Activated T-helper 2 cell treated with anti-CD3 and anti-CD28 coated beads, Interferon-gamma antibody, Interleukin-2, Interleukin-4, amounts not matched to agents 10 μg/mL and 5 μg/mL and 100 μg/mL, durations not matched to agents 14 hours and 24 hours and 36 hours (primary cell): ENCODE measurements around the gene NAA25. TPM values are rescaled to one million over a fixed set of nuclear protein-coding genes. Genes with fewer than 3 reads are reported as not detected.
"Not testable (repeated sequence)": the region's sequence is repeated elsewhere in the genome, so short reads cannot be mapped to it uniquely, and the experiment has no call there.

Experiments
- DNase-seq: peaks from one replicate; pipeline ENCODE4 v3.0.0; 2021; ENCODE audit warnings: low spot score
- H3K27ac Mint-ChIP-seq: one replicate; pipeline ENCODE4 v1.8.0; 2021; ENCODE audit warnings: mixed read lengths
- H3K27me3 Mint-ChIP-seq: one replicate; pipeline ENCODE4 v1.8.0; 2021; ENCODE audit warnings: low read depth, mixed read lengths
- H3K36me3 Mint-ChIP-seq: one replicate; pipeline ENCODE4 v1.8.0; 2021; ENCODE audit warnings: low read depth, mixed read lengths
- H3K4me1 Mint-ChIP-seq: one replicate; pipeline ENCODE4 v1.8.0; 2021; ENCODE audit warnings: low read depth, mixed read lengths
- H3K4me3 Mint-ChIP-seq: one replicate; pipeline ENCODE4 v1.8.0; 2021; ENCODE audit warnings: low read depth, mild to moderate bottlenecking, moderate library complexity, mixed read lengths
- H3K9me3 Mint-ChIP-seq: one replicate; pipeline ENCODE4 v1.8.0; 2021; ENCODE audit warnings: mixed read lengths
- intact Hi-C: fragments of 100-400 bp; cut with micrococcal nuclease; formaldehyde crosslinking; loops from one replicate; pipeline ENCODE4 v1.15.1; 2023
- total RNA-seq: library from RNA; stranded (reverse); gene quantifications from 2 replicates; pipeline ENCODE4 v1.2.3, GENCODE V29; 2022

Gene NAA25
- total RNA-seq, 1 donor from 2014 or later, result 48.7 TPM

- no peaks in the 10 kb centered on the region for H3K9me3 Mint-ChIP-seq
- intact Hi-C loops, result no loop called here
- H3K36me3 Mint-ChIP-seq, result peaks cover 7% of the 10 kb centered on the region
- peaks cover 31% of the 10 kb centered on the region for H3K4me1 Mint-ChIP-seq
- no peak overlapping the region for H3K27ac Mint-ChIP-seq
- no peak overlapping the region for H3K4me3 Mint-ChIP-seq
- no peaks in the 10 kb centered on the region for H3K27me3 Mint-ChIP-seq
- DNase-seq, result no peak
Measured at GRCh38 chr12:112111931-112112330, 3.3 kb upstream of the NAA25 start.

GRCh38 chr12:112110787-112111662 is 2.4 kb upstream of the NAA25 start:
- H3K27ac Mint-ChIP-seq, H3K4me3 Mint-ChIP-seq, H3K27me3 Mint-ChIP-seq, intact Hi-C loops, H3K9me3 Mint-ChIP-seq, DNase-seq: not testable (repeated sequence)
- Mint-ChIP-seq H3K36me3 (peaks cover 14% of the 10 kb centered on the region), H3K4me1 (peaks cover 32% of the 10 kb centered on the region)

GRCh38 chr12:112107306-112108201 is 1.0 kb downstream of the NAA25 start:
- DNase-seq, result no peak
- peak overlapping the region; percentile 90 for H3K27ac Mint-ChIP-seq
- no peaks in the 10 kb centered on the region for H3K9me3 Mint-ChIP-seq
- H3K4me1 Mint-ChIP-seq, result peaks cover 46% of the 10 kb centered on the region
- no peaks in the 10 kb centered on the region for H3K27me3 Mint-ChIP-seq
- peaks cover 36% of the 10 kb centered on the region for H3K36me3 Mint-ChIP-seq
- H3K4me3 Mint-ChIP-seq, result peak overlapping the region; percentile 97
- intact Hi-C loops, result loop anchor here (1.0 to 2.0 kb wide), 4 partner anchors 11 to 95 kb away; partner anchors contain the start of genes ERP29, TMEM116 and TRAFD1

GRCh38 chr12:112105891-112106290 is 2.7 kb downstream of the NAA25 start:
- Mint-ChIP-seq H3K4me3 (peak overlapping the region; percentile 53), H3K27me3 (no peaks in the 10 kb centered on the region), H3K27ac (no peak overlapping the region), H3K36me3 (peaks cover 43% of the 10 kb centered on the region), H3K4me1 (peaks cover 43% of the 10 kb centered on the region), H3K9me3 (no peaks in the 10 kb centered on the region)
- intact Hi-C loops, result no loop called here
- DNase-seq, result no peak

DNA sequence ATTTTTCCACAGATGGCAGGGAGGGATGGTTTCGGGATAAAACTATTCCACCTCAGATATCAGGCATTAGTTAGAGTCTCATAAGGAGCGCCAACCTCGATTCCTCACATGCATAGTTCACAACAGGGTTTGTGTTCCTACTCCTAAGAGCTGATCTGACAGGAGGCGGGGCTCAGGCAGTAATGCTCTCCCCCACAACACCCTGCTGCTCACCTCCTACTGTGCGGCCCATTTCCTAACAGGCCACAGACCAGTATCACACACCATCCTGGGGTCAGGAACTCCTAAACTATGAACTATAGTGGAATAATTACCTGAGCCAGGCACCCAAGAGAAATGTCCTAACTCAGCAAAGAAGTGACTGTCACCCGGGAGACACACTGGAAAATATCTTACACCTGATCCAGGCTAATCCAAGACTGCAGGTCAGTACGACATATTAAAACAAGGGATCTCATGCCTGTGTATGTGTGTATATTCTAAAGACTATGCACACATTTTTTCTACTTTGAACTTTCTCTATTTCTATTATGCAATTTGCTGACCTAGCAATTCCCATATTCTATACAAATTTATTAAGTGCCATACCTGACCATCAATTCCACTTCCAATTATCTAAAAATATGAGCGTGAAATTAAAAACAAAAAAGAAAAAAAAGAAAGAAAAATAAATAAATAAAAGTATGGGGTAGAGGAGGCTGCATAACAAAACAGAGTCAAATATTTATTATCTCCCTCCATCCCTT is 4.7 kb downstream of the NAA25 start:
- intact Hi-C loops, result no loop called here
- no peak for DNase-seq
- Mint-ChIP-seq H3K9me3 (no peaks in the 10 kb centered on the region), H3K27me3 (no peaks in the 10 kb centered on the region), H3K4me3 (no peak overlapping the region), H3K36me3 (peaks cover 59% of the 10 kb centered on the region), H3K27ac (no peak overlapping the region), H3K4me1 (peaks cover 37% of the 10 kb centered on the region)

- intact Hi-C loops, H3K9me3 Mint-ChIP-seq, H3K27me3 Mint-ChIP-seq, H3K27ac Mint-ChIP-seq, H3K4me3 Mint-ChIP-seq, DNase-seq: not testable (repeated sequence)
- peaks cover 66% of the 10 kb centered on the region for H3K36me3 Mint-ChIP-seq
- H3K4me1 Mint-ChIP-seq, result peaks cover 41% of the 10 kb centered on the region
Measured at GRCh38 chr12:112102746-112103145, 5.8 kb downstream of the NAA25 start.

DNA sequence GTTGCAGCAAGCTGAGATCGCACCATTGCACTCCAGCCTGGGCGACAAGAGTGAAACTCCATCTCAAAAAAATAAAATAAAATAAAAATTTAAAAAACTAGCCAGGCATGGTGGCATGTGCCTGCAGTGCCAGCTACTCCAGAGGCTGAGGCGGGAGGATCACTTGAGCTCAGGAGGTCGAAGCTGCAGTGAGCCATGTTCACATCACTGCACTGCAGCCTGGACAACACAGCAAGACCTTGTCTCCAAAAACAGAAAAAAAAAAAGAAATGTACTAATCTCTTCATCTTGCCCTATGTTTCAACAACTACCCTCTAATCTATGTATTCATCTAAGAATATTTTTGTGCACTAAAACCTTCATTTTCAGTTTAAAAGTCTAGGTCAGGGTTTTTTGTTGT is 6.5 kb downstream of the NAA25 start:
- peaks cover 71% of the 10 kb centered on the region for H3K36me3 Mint-ChIP-seq
- H3K9me3 Mint-ChIP-seq, result no peaks in the 10 kb centered on the region
- intact Hi-C loops, result no loop called here
- H3K27ac Mint-ChIP-seq, result no peak overlapping the region
- H3K4me3 Mint-ChIP-seq, result no peak overlapping the region
- H3K27me3 Mint-ChIP-seq, result no peaks in the 10 kb centered on the region
- peaks cover 36% of the 10 kb centered on the region for H3K4me1 Mint-ChIP-seq
- no peak for DNase-seq

DNA sequence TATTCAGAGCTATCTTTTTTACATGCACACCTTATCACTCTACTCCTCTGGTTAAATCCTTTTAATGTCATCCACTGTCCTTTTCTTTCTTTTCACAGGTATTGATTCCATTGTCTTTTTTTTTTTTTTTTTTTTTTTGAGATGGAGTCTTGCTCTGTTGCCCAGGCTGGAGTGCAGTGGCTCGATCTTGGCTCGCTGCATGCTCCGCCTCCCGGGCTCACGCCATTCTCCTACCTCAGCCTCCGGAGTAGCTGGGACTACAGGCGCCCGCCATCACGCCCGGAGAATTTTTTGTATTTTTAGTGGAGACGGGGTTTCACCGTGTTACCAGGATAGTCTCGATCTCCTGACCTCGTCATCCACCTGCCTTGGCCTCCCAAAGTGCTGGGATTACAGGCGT is 8.1 kb downstream of the NAA25 start:
- intact Hi-C loops, H3K9me3 Mint-ChIP-seq, H3K4me3 Mint-ChIP-seq, H3K27ac Mint-ChIP-seq, DNase-seq, H3K27me3 Mint-ChIP-seq: not testable (repeated sequence)
- Mint-ChIP-seq H3K4me1 (peaks cover 38% of the 10 kb centered on the region), H3K36me3 (peaks cover 73% of the 10 kb centered on the region)

DNA sequence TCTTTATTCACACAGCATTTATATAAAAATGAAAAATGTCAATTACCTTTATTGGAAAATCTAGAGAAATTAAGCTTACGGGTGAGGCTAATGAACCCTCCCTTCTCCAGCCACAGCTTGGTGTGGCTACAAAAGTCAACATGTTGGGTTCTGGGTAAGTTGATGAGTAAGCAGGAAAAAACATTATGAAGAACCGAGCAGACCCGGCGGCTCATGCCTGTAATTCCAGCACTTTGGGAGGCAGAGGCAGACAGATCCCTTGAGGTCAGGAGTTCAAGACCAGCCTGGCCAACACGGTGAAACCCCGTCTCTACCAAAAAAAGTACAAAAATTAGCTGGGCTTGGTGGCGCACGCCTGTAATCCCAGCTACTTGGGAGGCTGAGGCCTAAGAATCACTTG is 10.9 kb downstream of the NAA25 start:
- intact Hi-C loops, result loop anchor here (2.0 to 5.0 kb wide), 2 partner anchors 23 to 35 kb away; no protein-coding TSS in a partner anchor
- Mint-ChIP-seq H3K4me1 (peaks cover 28% of the 10 kb centered on the region), H3K36me3 (peaks cover 69% of the 10 kb centered on the region)

DNA sequence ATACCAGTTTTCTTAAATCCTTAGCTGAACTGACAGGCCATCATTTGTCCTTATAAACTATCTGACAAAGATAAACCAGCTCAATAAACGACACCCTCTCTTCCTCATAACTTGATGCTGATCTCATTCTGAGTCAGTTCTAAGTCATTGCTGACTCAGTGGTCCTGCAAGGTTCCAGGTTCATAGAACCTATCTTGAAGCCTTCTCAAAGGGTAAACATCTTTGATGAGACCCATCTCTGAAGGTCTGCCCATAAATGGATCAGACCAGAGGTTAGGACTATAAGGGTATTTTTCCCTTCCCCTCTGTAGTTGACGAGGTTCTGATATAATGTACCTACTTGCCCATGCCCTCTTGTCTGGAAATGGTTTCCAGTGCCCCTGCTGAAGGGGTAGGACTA is 11.9 kb downstream of the NAA25 start:
- DNase-seq, result no peak
- Mint-ChIP-seq H3K4me1 (peaks cover 27% of the 10 kb centered on the region), H3K9me3 (no peaks in the 10 kb centered on the region), H3K36me3 (peaks cover 74% of the 10 kb centered on the region), H3K4me3 (peak overlapping the region; percentile 21), H3K27ac (peak overlapping the region; percentile 85), H3K27me3 (no peaks in the 10 kb centered on the region)
- intact Hi-C loops, result loop anchor here (1.0 to 5.0 kb wide), 4 partner anchors 12 to 36 kb away; partner anchors contain the start of gene NAA25

More for the DNA sequence above, 10.9 kb downstream of the NAA25 start:
- Mint-ChIP-seq H3K27me3 (no peaks in the 10 kb centered on the region), H3K9me3 (no peaks in the 10 kb centered on the region), H3K4me3 (no peak overlapping the region), H3K27ac (peak overlapping the region; percentile 46)
- DNase-seq, result no peak

- Mint-ChIP-seq H3K36me3 (peaks cover 78% of the 10 kb centered on the region), H3K27me3 (no peaks in the 10 kb centered on the region), H3K9me3 (no peaks in the 10 kb centered on the region), H3K4me3 (peak overlapping the region; percentile 2), H3K27ac (peak overlapping the region; percentile 85), H3K4me1 (peaks cover 26% of the 10 kb centered on the region)
- no peak for DNase-seq
- intact Hi-C loops, result loop anchor here (1.0 to 5.0 kb wide), 4 partner anchors 12 to 36 kb away; partner anchors contain the start of gene NAA25
Measured at GRCh38 chr12:112096070-112096469, 12.5 kb downstream of the NAA25 start.

GRCh38 chr12:112091563-112091962 is 17.0 kb downstream of the NAA25 start:
- no peaks in the 10 kb centered on the region for H3K9me3 Mint-ChIP-seq
- H3K4me1 Mint-ChIP-seq, result peaks cover 20% of the 10 kb centered on the region
- H3K27ac Mint-ChIP-seq, result no peak overlapping the region
- no peaks in the 10 kb centered on the region for H3K27me3 Mint-ChIP-seq
- no peak overlapping the region for H3K4me3 Mint-ChIP-seq
- intact Hi-C loops, result no loop called here
- H3K36me3 Mint-ChIP-seq, result peaks cover 73% of the 10 kb centered on the region
- DNase-seq, result no peak
